Calu3 (cell line): Measurements from ENCODE around the gene TYMP. TPM values are rescaled to one million over a fixed set of nuclear protein-coding genes. Genes with fewer than 3 reads are reported as not detected.

Experiments
- BruUV-seq: library from RNA; stranded (reverse); fragments of 400-500 nt; replicated peaks from 2 replicates; lab custom pipeline; 2021; lab: Mats Ljungman, UMichigan
- CTCF ChIA-PET: fragments of 300-600 bp; sonication (Branson Sonifier 250); formaldehyde crosslinking; loops from one replicate; lab custom pipeline; 2022; ENCODE audit warnings: antibody characterized with exemption; lab: Charles Lee
- DNase-seq: peaks from one replicate; pipeline ENCODE4 v3.0.0; 2022
- H3K27ac Mint-ChIP-seq: one replicate; pipeline ENCODE4 v1.8.0; 2022; ENCODE audit warnings: mixed read lengths; ENCODE audit not compliant: unreplicated experiment
- H3K27me3 Mint-ChIP-seq: one replicate; pipeline ENCODE4 v1.8.0; 2022; ENCODE audit warnings: mixed read lengths; ENCODE audit not compliant: unreplicated experiment
- H3K36me3 Mint-ChIP-seq: one replicate; pipeline ENCODE4 v1.8.0; 2022; ENCODE audit warnings: mild to moderate bottlenecking, moderate library complexity, mixed read lengths; ENCODE audit not compliant: insufficient read depth, unreplicated experiment
- H3K4me1 Mint-ChIP-seq: one replicate; pipeline ENCODE4 v1.8.0; 2022; ENCODE audit warnings: mild to moderate bottlenecking, low read depth, mixed read lengths; ENCODE audit not compliant: unreplicated experiment
- H3K4me3 Mint-ChIP-seq: one replicate; pipeline ENCODE4 v1.8.0; 2022; ENCODE audit warnings: mild to moderate bottlenecking, low read depth, moderate library complexity, mixed read lengths; ENCODE audit not compliant: unreplicated experiment
- H3K9me3 Mint-ChIP-seq: one replicate; pipeline ENCODE4 v1.8.0; 2022; ENCODE audit warnings: low read depth, mixed read lengths; ENCODE audit not compliant: unreplicated experiment
- CTCF ChIP-seq: fragments of 200-600 bp; IDR thresholded peaks from one replicate; pipeline ENCODE4 v1.8.0; 2022; ENCODE audit warnings: antibody characterized with exemption; ENCODE audit not compliant: unreplicated experiment
- intact Hi-C: fragments of 100-400 bp; cut with micrococcal nuclease; formaldehyde crosslinking; loops from one replicate; pipeline ENCODE4 v1.10.0; 2022; ENCODE audit not compliant: unreplicated experiment
- total RNA-seq: library from RNA; stranded (reverse); gene quantifications from 2 replicates; pipeline ENCODE4 v1.2.3, GENCODE V29; 2022

The TYMP gene
- total RNA-seq, 1 experiment from 2014 or later: 44.1 TPM

DNA sequence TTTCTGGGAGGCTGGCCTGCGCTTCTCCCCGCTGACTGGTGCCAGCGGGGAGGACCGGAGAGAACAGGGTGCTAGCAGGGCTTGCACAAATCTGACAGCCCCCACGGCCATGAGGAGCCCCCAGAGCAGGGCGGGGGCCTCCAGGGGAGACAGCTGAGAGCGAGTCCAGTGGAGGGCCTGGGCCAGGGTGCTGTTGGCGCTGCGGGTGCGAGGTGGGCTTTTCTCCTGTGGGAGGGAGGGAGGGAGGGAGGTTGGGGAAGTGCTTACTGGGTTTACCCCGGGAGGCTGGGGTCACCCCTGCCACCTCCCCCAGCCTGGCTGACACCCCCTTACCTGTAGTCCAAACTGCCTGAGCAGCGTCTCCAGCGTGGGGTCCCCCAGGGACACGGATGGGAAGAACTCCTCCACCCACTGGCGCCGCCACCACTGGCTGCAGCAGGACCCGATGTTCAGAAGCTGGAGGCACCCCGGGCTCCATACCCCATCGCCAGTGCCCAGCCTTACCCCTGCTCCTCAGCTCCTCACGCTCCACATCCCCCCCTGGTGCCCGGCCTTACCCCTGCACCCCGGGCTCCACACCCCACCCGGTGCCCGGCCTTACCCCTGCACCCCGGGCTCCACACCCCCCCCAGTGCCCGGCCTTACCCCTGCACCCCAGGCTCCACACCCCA, 26.2 kb downstream of the TYMP start:
- TF ChIP-seq CTCF: peak; percentile 45
- Mint-ChIP-seq H3K9me3 (no peaks in the 10 kb centered on the region), H3K27me3 (no peaks in the 10 kb centered on the region), H3K4me3 (no peak overlapping the region), H3K4me1 (peaks cover 8% of the 10 kb centered on the region), H3K36me3 (peaks cover 35% of the 10 kb centered on the region), H3K27ac (no peak overlapping the region)
- DNase-seq: no peak
- no TSS peak for BruUV-seq
- intact Hi-C loops: no loop called here
- CTCF ChIA-PET: interaction anchor here (0.6 kb wide), 3 partner anchors 34 to 355 kb away, joined by 3 to 4 read pairs (median 4); no protein-coding TSS in a partner anchor

GRCh38 chr22:50502628-50503474, 27.0 kb downstream of the TYMP start:
- intact Hi-C loops: no loop called here
- DNase-seq: no peak
- H3K4me3 Mint-ChIP-seq: no peak overlapping the region
- TSS peak; percentile 30 for BruUV-seq
- H3K27me3 Mint-ChIP-seq: no peaks in the 10 kb centered on the region
- CTCF ChIA-PET: interaction anchor here (1.4 kb wide), 1 partner anchor 43 kb away, joined by 4 read pairs; no protein-coding TSS in a partner anchor
- H3K9me3 Mint-ChIP-seq: no peaks in the 10 kb centered on the region
- no peak for TF ChIP-seq CTCF
- peaks cover 13% of the 10 kb centered on the region for H3K4me1 Mint-ChIP-seq
- peaks cover 28% of the 10 kb centered on the region for H3K36me3 Mint-ChIP-seq
- H3K27ac Mint-ChIP-seq: no peak overlapping the region

- Mint-ChIP-seq H3K4me1 (peaks cover 20% of the 10 kb centered on the region), H3K27me3 (no peaks in the 10 kb centered on the region), H3K4me3 (no peak overlapping the region), H3K9me3 (no peaks in the 10 kb centered on the region), H3K27ac (no peak overlapping the region), H3K36me3 (peaks cover 22% of the 10 kb centered on the region)
- no peak for TF ChIP-seq CTCF
- CTCF ChIA-PET: interaction anchor here (0.7 to 1.4 kb wide), 2 partner anchors 23 to 43 kb away, joined by 4 read pairs; no protein-coding TSS in a partner anchor
- no peak for DNase-seq
- BruUV-seq: no TSS peak
- intact Hi-C loops: no loop called here
Observed at GRCh38 chr22:50502096-50502495, 27.7 kb downstream of the TYMP start.

DNA sequence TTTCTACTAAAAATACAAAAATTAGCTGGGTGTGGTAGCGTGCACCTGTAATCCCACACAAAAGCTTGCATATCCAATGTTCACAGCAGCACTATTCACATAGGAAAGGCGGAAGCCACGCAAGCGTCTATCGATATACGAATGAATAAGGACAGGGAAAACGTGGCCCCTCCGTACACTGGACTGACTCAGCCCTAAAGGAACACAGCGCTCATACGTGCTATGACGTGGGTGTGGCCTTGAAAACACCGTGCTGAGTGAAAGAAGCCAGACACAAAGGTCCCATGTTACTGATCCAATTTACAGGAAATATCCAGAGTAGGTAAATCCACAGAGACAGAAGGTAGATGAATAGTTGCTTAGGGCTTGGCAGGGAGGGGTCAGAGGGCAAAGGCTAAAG, 29.4 kb downstream of the TYMP start:
- Mint-ChIP-seq H3K4me1 (peaks cover 31% of the 10 kb centered on the region), H3K9me3 (no peaks in the 10 kb centered on the region), H3K36me3 (peaks cover 8% of the 10 kb centered on the region), H3K27me3 (no peaks in the 10 kb centered on the region), H3K4me3 (no peak overlapping the region), H3K27ac (no peak overlapping the region)
- intact Hi-C loops: no loop called here
- no TSS peak for BruUV-seq
- TF ChIP-seq CTCF: no peak
- CTCF ChIA-PET: interaction anchor here (0.6 kb wide), 1 partner anchor 62 kb away, joined by 5 read pairs; the partner anchor contains the start of gene SYCE3
- DNase-seq: no peak
